Measurements from ENCODE around the gene BAG5. TPM values are rescaled to one million over a fixed set of nuclear protein-coding genes. Genes with fewer than 3 reads are reported as not detected.

Gene BAG5
- total and polyA plus RNA-seq, 2 donors (not counting 1 experiment from before 2014, with no cell fraction given): 7.4 to 31.6 TPM

GRCh38 chr14:103545219-103545914 is 17.1 kb downstream of the BAG5 start:
- Histone ChIP-seq H3K9ac (ENCODE audit: low read length) (no peak overlapping the region), H4K20me1 (ENCODE audit: control insufficient read depth, insufficient read depth, low read length, poor library complexity, severe bottlenecking) (peaks cover 22% of the 10 kb centered on the region), H3K4me2 (replicated peaks; ENCODE audit: low read depth, low read length, poor library complexity, severe bottlenecking) (no peak overlapping the region), H3K27me3 (replicated peaks in 1 of 4; ENCODE audit: control extremely low read depth in 1 of 4, control insufficient read depth in 3 of 4, insufficient read depth in 4 of 4, low read length in 3 of 4) (peaks cover 0 to 22% (median 2%) of the 10 kb centered on the region in 4 experiments), H3K9me3 (ENCODE audit: control extremely low read depth in 1 of 3, control insufficient read depth in 2 of 3, insufficient read depth in 1 of 3, low read length in 2 of 3) (no peaks in the 10 kb centered on the region), H3K36me3 (replicated peaks in 1 of 2; ENCODE audit: control extremely low read depth in 1 of 2, control insufficient read depth in 1 of 2, extremely low read depth in 1 of 2, insufficient read depth in 2 of 2, low read length in 1 of 2) (no peaks in the 10 kb centered on the region), H3K27ac (ENCODE audit: low read length in 2 of 2) (no peak overlapping the region), H3K4me1 (ENCODE audit: control insufficient read depth in 2 of 2, insufficient read depth in 2 of 2, low read length in 2 of 2) (peaks cover 0 to 6% of the 10 kb centered on the region in 2 donors), H3K79me2 (ENCODE audit: control insufficient read depth, insufficient read depth, low read length) (peaks cover 15% of the 10 kb centered on the region), H3K4me3 (ENCODE audit: control extremely low read depth in 1 of 5, extremely low read depth in 1 of 5, insufficient read depth in 1 of 5, low read depth in 2 of 5, low read length in 4 of 5) (no peak overlapping the region), H2AFZ (ENCODE audit: insufficient read depth, low read depth, low read length, poor library complexity, severe bottlenecking) (no peak overlapping the region)
- POLR2A ChIA-PET: no interaction called here
- no peak for TF ChIP-seq EZH2 (IDR thresholded peaks at IDR 0.05; ENCODE audit: borderline replicate concordance, insufficient read depth, low read depth, low read length, poor library complexity, severe bottlenecking)
- TF ChIP-seq CTCF (IDR thresholded peaks at IDR 0.05): no peak
- intact Hi-C loops (cut with micrococcal nuclease): loop anchor here (5.0 kb wide), 1 partner anchor 468 kb away; no protein-coding TSS in a partner anchor
- no peaks in the 10 kb centered on the region for H3K9me3 Mint-ChIP-seq (ENCODE audit: insufficient read depth)
- H3K27me3 Mint-ChIP-seq: no peaks in the 10 kb centered on the region
- CTCF ChIA-PET: interaction anchor here (1.4 to 9.3 kb wide), 4 partner anchors 16 to 46 kb away, joined by 3 to 128 read pairs (median 26); partner anchors contain the start of gene TRMT61A
- no peak overlapping the region for H3K4me3 Mint-ChIP-seq
- H3K27ac Mint-ChIP-seq: no peak overlapping the region
- peaks cover 4% of the 10 kb centered on the region for H3K4me1 Mint-ChIP-seq
- DNase-seq: no peak
- WGBS (ENCODE audit: insufficient coverage): 96% methylated on average over 29 of the region's 29 CpGs
- no peak for ATAC-seq (ENCODE audit: low read depth)

Data from B cell (primary cell).